ENCODE measurements around the gene CBX7.

DNA sequence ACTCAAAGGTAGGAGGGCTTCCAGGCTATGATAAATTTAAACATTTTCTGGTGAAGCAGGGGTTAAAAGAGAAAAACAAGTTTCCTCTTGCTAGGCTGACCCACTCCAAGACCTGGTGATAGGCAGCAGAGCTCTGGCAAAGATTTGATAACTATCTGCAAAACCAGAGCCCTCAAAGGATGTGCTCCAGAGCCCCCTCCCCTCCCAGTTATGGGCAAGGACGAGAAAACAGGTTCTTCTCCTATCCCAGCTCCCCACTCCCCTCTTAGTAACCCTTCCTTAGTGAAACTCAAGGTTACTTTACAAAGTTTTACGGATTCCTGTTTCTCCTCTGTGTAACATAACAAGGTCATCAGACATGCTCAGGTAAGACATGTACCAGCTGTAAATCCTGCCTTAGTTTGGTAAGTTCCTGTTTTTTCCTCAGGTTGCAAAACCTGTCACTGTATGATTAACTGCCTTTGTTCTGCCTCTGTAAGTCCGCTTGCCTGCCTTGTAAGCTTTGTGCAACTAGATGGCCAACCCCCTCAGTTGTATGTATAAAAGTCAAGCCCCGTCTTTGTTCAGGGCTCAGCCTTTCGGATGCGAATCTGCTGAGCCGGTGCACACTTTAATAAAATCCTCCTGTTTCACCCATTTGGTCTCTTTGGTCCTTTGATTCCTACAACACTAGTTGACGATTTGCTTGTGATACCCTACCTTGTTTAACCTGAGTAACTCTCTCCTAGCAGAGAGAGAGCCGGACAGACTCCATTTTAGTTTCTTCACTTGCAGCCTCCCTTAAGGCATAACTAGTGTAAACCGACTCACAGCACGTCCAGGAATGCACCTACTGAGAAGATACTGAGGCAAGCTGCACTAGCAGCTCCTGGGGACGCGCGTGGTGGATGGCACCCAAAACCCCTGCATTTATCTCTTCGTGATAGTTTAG is 41.6 kb downstream of the CBX7 start:
- TF ChIP-seq, protein P1, sequence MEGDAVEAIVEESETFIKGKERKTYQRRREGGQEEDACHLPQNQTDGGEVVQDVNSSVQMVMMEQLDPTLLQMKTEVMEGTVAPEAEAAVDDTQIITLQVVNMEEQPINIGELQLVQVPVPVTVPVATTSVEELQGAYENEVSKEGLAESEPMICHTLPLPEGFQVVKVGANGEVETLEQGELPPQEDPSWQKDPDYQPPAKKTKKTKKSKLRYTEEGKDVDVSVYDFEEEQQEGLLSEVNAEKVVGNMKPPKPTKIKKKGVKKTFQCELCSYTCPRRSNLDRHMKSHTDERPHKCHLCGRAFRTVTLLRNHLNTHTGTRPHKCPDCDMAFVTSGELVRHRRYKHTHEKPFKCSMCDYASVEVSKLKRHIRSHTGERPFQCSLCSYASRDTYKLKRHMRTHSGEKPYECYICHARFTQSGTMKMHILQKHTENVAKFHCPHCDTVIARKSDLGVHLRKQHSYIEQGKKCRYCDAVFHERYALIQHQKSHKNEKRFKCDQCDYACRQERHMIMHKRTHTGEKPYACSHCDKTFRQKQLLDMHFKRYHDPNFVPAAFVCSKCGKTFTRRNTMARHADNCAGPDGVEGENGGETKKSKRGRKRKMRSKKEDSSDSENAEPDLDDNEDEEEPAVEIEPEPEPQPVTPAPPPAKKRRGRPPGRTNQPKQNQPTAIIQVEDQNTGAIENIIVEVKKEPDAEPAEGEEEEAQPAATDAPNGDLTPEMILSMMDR (IDR thresholded peaks at IDR 0.05), result no peak
- TF ChIP-seq POLR2A (IDR thresholded peaks at IDR 0.05; ENCODE audit: low read length) (no peak), HES2 (IDR thresholded peaks at IDR 0.05) (no peak), RNF2 (IDR thresholded peaks at IDR 0.05; ENCODE audit: borderline replicate concordance, low read depth) (no peak), ZFP36 (IDR thresholded peaks at IDR 0.05; ENCODE audit: borderline replicate concordance, partially characterized antibody) (no peak), EP300 (IDR thresholded peaks at IDR 0.05) (no peak), ESRRA (IDR thresholded peaks at IDR 0.05; ENCODE audit: borderline replicate concordance, low read length) (no peak)
- TF ChIP-seq, protein P2, sequence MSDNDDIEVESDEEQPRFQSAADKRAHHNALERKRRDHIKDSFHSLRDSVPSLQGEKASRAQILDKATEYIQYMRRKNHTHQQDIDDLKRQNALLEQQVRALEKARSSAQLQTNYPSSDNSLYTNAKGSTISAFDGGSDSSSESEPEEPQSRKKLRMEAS (IDR thresholded peaks at IDR 0.05), result no peak
- TF ChIP-seq, protein P3, sequence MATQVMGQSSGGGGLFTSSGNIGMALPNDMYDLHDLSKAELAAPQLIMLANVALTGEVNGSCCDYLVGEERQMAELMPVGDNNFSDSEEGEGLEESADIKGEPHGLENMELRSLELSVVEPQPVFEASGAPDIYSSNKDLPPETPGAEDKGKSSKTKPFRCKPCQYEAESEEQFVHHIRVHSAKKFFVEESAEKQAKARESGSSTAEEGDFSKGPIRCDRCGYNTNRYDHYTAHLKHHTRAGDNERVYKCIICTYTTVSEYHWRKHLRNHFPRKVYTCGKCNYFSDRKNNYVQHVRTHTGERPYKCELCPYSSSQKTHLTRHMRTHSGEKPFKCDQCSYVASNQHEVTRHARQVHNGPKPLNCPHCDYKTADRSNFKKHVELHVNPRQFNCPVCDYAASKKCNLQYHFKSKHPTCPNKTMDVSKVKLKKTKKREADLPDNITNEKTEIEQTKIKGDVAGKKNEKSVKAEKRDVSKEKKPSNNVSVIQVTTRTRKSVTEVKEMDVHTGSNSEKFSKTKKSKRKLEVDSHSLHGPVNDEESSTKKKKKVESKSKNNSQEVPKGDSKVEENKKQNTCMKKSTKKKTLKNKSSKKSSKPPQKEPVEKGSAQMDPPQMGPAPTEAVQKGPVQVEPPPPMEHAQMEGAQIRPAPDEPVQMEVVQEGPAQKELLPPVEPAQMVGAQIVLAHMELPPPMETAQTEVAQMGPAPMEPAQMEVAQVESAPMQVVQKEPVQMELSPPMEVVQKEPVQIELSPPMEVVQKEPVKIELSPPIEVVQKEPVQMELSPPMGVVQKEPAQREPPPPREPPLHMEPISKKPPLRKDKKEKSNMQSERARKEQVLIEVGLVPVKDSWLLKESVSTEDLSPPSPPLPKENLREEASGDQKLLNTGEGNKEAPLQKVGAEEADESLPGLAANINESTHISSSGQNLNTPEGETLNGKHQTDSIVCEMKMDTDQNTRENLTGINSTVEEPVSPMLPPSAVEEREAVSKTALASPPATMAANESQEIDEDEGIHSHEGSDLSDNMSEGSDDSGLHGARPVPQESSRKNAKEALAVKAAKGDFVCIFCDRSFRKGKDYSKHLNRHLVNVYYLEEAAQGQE (IDR thresholded peaks at IDR 0.05), result no peak
- TF ChIP-seq, protein P4, sequence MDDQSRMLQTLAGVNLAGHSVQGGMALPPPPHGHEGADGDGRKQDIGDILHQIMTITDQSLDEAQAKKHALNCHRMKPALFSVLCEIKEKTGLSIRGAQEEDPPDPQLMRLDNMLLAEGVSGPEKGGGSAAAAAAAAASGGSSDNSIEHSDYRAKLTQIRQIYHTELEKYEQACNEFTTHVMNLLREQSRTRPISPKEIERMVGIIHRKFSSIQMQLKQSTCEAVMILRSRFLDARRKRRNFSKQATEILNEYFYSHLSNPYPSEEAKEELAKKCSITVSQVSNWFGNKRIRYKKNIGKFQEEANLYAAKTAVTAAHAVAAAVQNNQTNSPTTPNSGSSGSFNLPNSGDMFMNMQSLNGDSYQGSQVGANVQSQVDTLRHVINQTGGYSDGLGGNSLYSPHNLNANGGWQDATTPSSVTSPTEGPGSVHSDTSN (IDR thresholded peaks at IDR 0.05), result no peak
- TF ChIP-seq, protein P5, sequence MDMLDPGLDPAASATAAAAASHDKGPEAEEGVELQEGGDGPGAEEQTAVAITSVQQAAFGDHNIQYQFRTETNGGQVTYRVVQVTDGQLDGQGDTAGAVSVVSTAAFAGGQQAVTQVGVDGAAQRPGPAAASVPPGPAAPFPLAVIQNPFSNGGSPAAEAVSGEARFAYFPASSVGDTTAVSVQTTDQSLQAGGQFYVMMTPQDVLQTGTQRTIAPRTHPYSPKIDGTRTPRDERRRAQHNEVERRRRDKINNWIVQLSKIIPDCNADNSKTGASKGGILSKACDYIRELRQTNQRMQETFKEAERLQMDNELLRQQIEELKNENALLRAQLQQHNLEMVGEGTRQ (IDR thresholded peaks at IDR 0.05), result no peak
